ENCODE measurements around the gene SCAND1. TPM values are rescaled to one million over a fixed set of nuclear protein-coding genes. Genes with fewer than 3 reads are reported as not detected.

The SCAND1 gene
- total and polyA plus RNA-seq, 9 of the 15 experiments (the other 6 are each of a cell fraction or from before 2014, with no cell fraction given) = 0.08 to 94.0 (median 5.8) TPM

- TF ChIP-seq SMAD4 (CRISPR knock-in tag; conservative IDR thresholded peaks at IDR 0.05) = peak; percentile 33; the same call in 1 of the 2 replicates
- TF ChIP-seq PHTF2 (CRISPR knock-in tag; IDR thresholded peaks at IDR 0.05) = no peak
- no peak for TF ChIP-seq RBBP5 (IDR thresholded peaks at IDR 0.05; ENCODE audit: borderline replicate concordance, insufficient read depth, low read length, poor library complexity, severe bottlenecking)
- no peak for TF ChIP-seq HSF4 (CRISPR knock-in tag; IDR thresholded peaks at IDR 0.05; ENCODE audit: borderline replicate concordance)
- peak; percentile 66 for TF ChIP-seq TEAD4 (IDR thresholded peaks at IDR 0.05; ENCODE audit: low read length)
- no peak for TF ChIP-seq TEAD4 (CRISPR knock-in tag; IDR thresholded peaks at IDR 0.05; ENCODE audit: borderline replicate concordance)
- no peak for TF ChIP-seq ZNF583 (CRISPR knock-in tag; IDR thresholded peaks at IDR 0.05)
- TF ChIP-seq CC2D1A (IDR thresholded peaks at IDR 0.05) = no peak
- TF ChIP-seq PRPF4 (IDR thresholded peaks at IDR 0.05; ENCODE audit: insufficient read depth, low read depth, low read length, poor library complexity, severe bottlenecking) = no peak
- no peak for TF ChIP-seq SREBF1 (IDR thresholded peaks at IDR 0.05; ENCODE audit: borderline replicate concordance, low read depth, low read length)
- TF ChIP-seq TBL1XR1 (IDR thresholded peaks at IDR 0.05; ENCODE audit: low read length in 2 of 2) = 0 out of 4 replicates have a peak, but pooled peaks of 1 of the 2 experiments have one; percentile 42
- no peak for TF ChIP-seq NFYB (IDR thresholded peaks at IDR 0.05; ENCODE audit: extremely low read depth, insufficient read length)
- no peak for TF ChIP-seq NR2C1 (IDR thresholded peaks at IDR 0.05)
- TF ChIP-seq NR2C1 (tag; IDR thresholded peaks at IDR 0.05) = no peak
- no peak for TF ChIP-seq MEIS2 (IDR thresholded peaks at IDR 0.05; ENCODE audit: partially characterized antibody)
- no peak for TF ChIP-seq ESRRB (CRISPR knock-in tag; IDR thresholded peaks at IDR 0.05; ENCODE audit: borderline replicate concordance)
- no peak for TF ChIP-seq ZNF398 (CRISPR knock-in tag; IDR thresholded peaks at IDR 0.05)
- no peak for TF ChIP-seq ZC3H8 (IDR thresholded peaks at IDR 0.05)
- TF ChIP-seq GABPB1 (CRISPR knock-in tag; IDR thresholded peaks at IDR 0.05) = no peak
- no peak for TF ChIP-seq PBX2 (CRISPR knock-in tag; IDR thresholded peaks at IDR 0.05; ENCODE audit: low read depth)
- no peak for TF ChIP-seq PBX2 (tag; conservative IDR thresholded peaks at IDR 0.05; ENCODE audit: low read depth)
- no peak for TF ChIP-seq SRSF3 (IDR thresholded peaks at IDR 0.05; ENCODE audit: insufficient read depth, low read length)
- no peak for TF ChIP-seq SUPT5H (IDR thresholded peaks at IDR 0.05)
- TF ChIP-seq NCOR1 (IDR thresholded peaks at IDR 0.05) = peak; percentile 18; the same call in 1 of the 2 replicates
- no peak for TF ChIP-seq NFRKB (IDR thresholded peaks at IDR 0.05; ENCODE audit: low read depth)
- no peak for TF ChIP-seq NKRF (IDR thresholded peaks at IDR 0.05; ENCODE audit: borderline replicate concordance)
Measured at GRCh38 chr20:35903843-35904242, 50.5 kb downstream of the SCAND1 start (continued).

Data from K562 (cell line).